Tibial nerve (tissue), 4 donors: Measurements from ENCODE around the gene LRG1. TPM values are rescaled to one million over a fixed set of nuclear protein-coding genes. Genes with fewer than 3 reads are reported as not detected.

Source experiments
- DNase-seq, 2 donors: peaks; one replicate each; pipeline ENCODE4 v3.0.0-alpha.2; 2019; ENCODE audit warnings: low spot score in 2 of 2
- H3K27ac ChIP-seq, 4 donors: fragments of 200-600 bp; sonication (generic) in 3 of 4; one replicate each; pipeline ENCODE4 v1.5.1; 2017 to 2019; ENCODE audit warnings: mild to moderate bottlenecking in 1 of 4
- H3K27me3 ChIP-seq, 2 donors: fragments of 200-600 bp; sonication (generic) in 1 of 2; one replicate each; pipeline versions ENCODE4 v1.5.1 to v1.6.0; 2017 to 2019
- H3K36me3 ChIP-seq, 3 donors: fragments of 200-600 bp; sonication (generic); one replicate each; pipeline ENCODE4 v1.5.1; 2018 to 2019
- H3K4me1 ChIP-seq, 4 donors: fragments of 200-600 bp; sonication (generic) in 3 of 4; one replicate each; pipeline ENCODE4 v1.5.1; 2017 to 2019
- H3K4me3 ChIP-seq, 4 donors: fragments of 200-600 bp; sonication (generic) in 3 of 4; one replicate each; pipeline ENCODE4 v1.5.1; 2017 to 2019; ENCODE audit warnings: mild to moderate bottlenecking in 1 of 4, moderate library complexity in 1 of 4
- H3K9me3 ChIP-seq, 4 donors: fragments of 200-600 bp; sonication (generic) in 3 of 4; one replicate each; pipeline ENCODE4 v1.5.1; 2017 to 2019
- CTCF ChIP-seq, 5 experiments: fragments of 200-600 bp in 3 of 5; fragments of 450-650 bp in 2 of 5; sonication (generic) in 3 of 5; IDR thresholded peaks; one replicate each; pipeline ENCODE4 v1.5.1; 2016 to 2019; ENCODE audit warnings: antibody characterized with exemption in 5 of 5, mild to moderate bottlenecking in 3 of 5, moderate library complexity in 2 of 5
- EP300 ChIP-seq, 2 donors: sonication (generic); formaldehyde crosslinking; IDR thresholded peaks; one replicate each; pipeline ENCODE4 v1.6.1; 2017; ENCODE audit warnings: antibody characterized with exemption in 2 of 2, mild to moderate bottlenecking in 1 of 2
- POLR2A ChIP-seq, 2 donors: fragments of 450-650 bp; IDR thresholded peaks; one replicate each; pipeline ENCODE4 v1.6.1; 2017; ENCODE audit warnings: antibody characterized with exemption in 2 of 2, mild to moderate bottlenecking in 2 of 2, moderate library complexity in 2 of 2
- WGBS, 2 donors: methylation state at CpG; one replicate each; pipeline ENCODE4 v1.1.5; 2018; 5-methylcytosine and 5-hydroxymethylcytosine counted together
- total RNA-seq, 4 donors: library from RNA; depleted of rRNA; stranded (reverse); fragments of >200 nt; gene quantifications; one replicate each; pipeline ENCODE4 v1.1.0, GENCODE V29; 2016

Gene LRG1
- total RNA-seq, 4 donors from 2014 or later: 0.66 to 2.5 (median 1.4) TPM

GRCh38 chr19:4491446-4491845 lies 48.4 kb downstream of the LRG1 start:
- no peaks in the 10 kb centered on the region for H3K27me3 ChIP-seq
- no peaks in the 10 kb centered on the region for H3K9me3 ChIP-seq
- TF ChIP-seq POLR2A (IDR thresholded peaks at IDR 0.05) (no peak), EP300 (IDR thresholded peaks at IDR 0.05) (no peak), CTCF (IDR thresholded peaks at IDR 0.05) (no peak)
- H3K4me3 ChIP-seq: no peak overlapping the region
- WGBS, 2 donors: 94 to 95% methylated on average over 21 of the region's 21 CpGs
- H3K27ac ChIP-seq: no peak overlapping the region
- peaks cover 4 to 91% (median 13%) of the 10 kb centered on the region in 3 donors for H3K36me3 ChIP-seq
- H3K4me1 ChIP-seq: no peaks in the 10 kb centered on the region
- no peak for DNase-seq

GRCh38 chr19:4488496-4488895 lies 51.3 kb downstream of the LRG1 start:
- H3K4me1 ChIP-seq: no peaks in the 10 kb centered on the region
- TF ChIP-seq POLR2A (IDR thresholded peaks at IDR 0.05) (no peak), EP300 (IDR thresholded peaks at IDR 0.05) (no peak)
- H3K36me3 ChIP-seq: peaks cover 2 to 80% (median 2%) of the 10 kb centered on the region in 3 donors
- H3K4me3 ChIP-seq: no peak overlapping the region
- WGBS, 2 donors: 92 to 95% methylated on average over 29 of the region's 29 CpGs
- H3K9me3 ChIP-seq: no peaks in the 10 kb centered on the region
- no peaks in the 10 kb centered on the region for H3K27me3 ChIP-seq
- no peak overlapping the region for H3K27ac ChIP-seq
- DNase-seq: no peak

- TF ChIP-seq EP300 (IDR thresholded peaks at IDR 0.05): no peak
- TF ChIP-seq POLR2A (IDR thresholded peaks at IDR 0.05): no peak
- TF ChIP-seq CTCF (IDR thresholded peaks at IDR 0.05): no peak
- Histone ChIP-seq H3K27me3 (no peaks in the 10 kb centered on the region), H3K4me3 (no peak overlapping the region), H3K4me1 (no peaks in the 10 kb centered on the region), H3K27ac (no peak overlapping the region), H3K36me3 (peaks cover 0 to 85% (median 0%) of the 10 kb centered on the region in 3 donors), H3K9me3 (no peaks in the 10 kb centered on the region)
- 79 to 85% methylated on average over 10 to 11 of the region's 11 CpGs for WGBS, 2 donors
- no peak for DNase-seq
Observed at GRCh38 chr19:4487572-4487971, 52.3 kb downstream of the LRG1 start.

Other genes starting within 250 kb of the LRG1 start
- gene TMIGD2, start 237.6 kb downstream of the LRG1 start, total RNA-seq: 1 to 10 TPM in 2 of 4 donors, under 1 TPM in 1, not detected in 1; 0.60 to 7.9 (median 1.2) TPM
- under 1 TPM in 1 of 4 donors, not detected in 3; 0.87 TPM for gene FSD1, start 235.4 kb downstream of the LRG1 start, total RNA-seq
- 1 to 10 TPM in 3 of 4 donors, not detected in 1; 3.1 to 6.0 (median 4.8) TPM for gene STAP2, start 201.2 kb downstream of the LRG1 start, total RNA-seq
- 10 to 100 TPM in 1 of 4 donors, 1 to 10 TPM in 3; 2.2 to 13.2 (median 6.6) TPM for gene MPND, start 196.5 kb downstream of the LRG1 start, total RNA-seq
- 10 to 100 TPM; 35.0 to 64.8 (median 52.9) TPM for gene SH3GL1, start 139.5 kb downstream of the LRG1 start, total RNA-seq
- 10 to 100 TPM in 1 of 4 donors, 1 to 10 TPM in 3; 4.9 to 18.6 (median 8.1) TPM for gene CHAF1A, start 137.4 kb downstream of the LRG1 start, total RNA-seq
- gene UBXN6, start 82.2 kb downstream of the LRG1 start, total RNA-seq: 100 to 1,000 TPM in 1 of 4 donors, 10 to 100 TPM in 3; 84.3 to 101 (median 92.2) TPM
- 10 to 100 TPM; 30.2 to 54.0 (median 48.7) TPM for gene HDGFL2, start 67.7 kb downstream of the LRG1 start, total RNA-seq
- 100 to 1,000 TPM in 3 of 4 donors, 10 to 100 TPM in 1; 65.1 to 689 (median 138) TPM for gene PLIN4, start 21.6 kb downstream of the LRG1 start, total RNA-seq
- 10 to 100 TPM; 12.0 to 26.7 (median 19.1) TPM for gene PLIN5, start 4.8 kb downstream of the LRG1 start, total RNA-seq
- gene SEMA6B, start 19.6 kb upstream of the LRG1 start, total RNA-seq: 10 to 100 TPM in 2 of 4 donors, 1 to 10 TPM in 2; 1.5 to 18.6 (median 7.4) TPM
- gene TNFAIP8L1, start 99.5 kb upstream of the LRG1 start, total RNA-seq: 1 to 10 TPM; 7.3 to 8.8 (median 8.4) TPM
- 10 to 100 TPM; 33.5 to 48.7 (median 41.5) TPM for gene MYDGF, start 130.3 kb upstream of the LRG1 start, total RNA-seq
- gene DPP9, start 183.8 kb upstream of the LRG1 start, total RNA-seq: 100 to 1,000 TPM in 1 of 4 donors, 10 to 100 TPM in 3; 53.9 to 134 (median 68.0) TPM